GM18511 (cell line): ENCODE results near the gene ZBTB8OS.
"Not testable (repeated sequence)": the region's sequence is repeated elsewhere in the genome, so short reads cannot be mapped to it uniquely, and the experiment has no call there.

Experiments used
- ATAC-seq: cut with Tn5 transposase; IDR thresholded peaks from one replicate; pipeline ENCODE4 v1.9.1; 2021; ENCODE audit warnings: mild to moderate bottlenecking, moderate library complexity; ENCODE audit not compliant: unreplicated experiment

Gene ZBTB8OS

DNA sequence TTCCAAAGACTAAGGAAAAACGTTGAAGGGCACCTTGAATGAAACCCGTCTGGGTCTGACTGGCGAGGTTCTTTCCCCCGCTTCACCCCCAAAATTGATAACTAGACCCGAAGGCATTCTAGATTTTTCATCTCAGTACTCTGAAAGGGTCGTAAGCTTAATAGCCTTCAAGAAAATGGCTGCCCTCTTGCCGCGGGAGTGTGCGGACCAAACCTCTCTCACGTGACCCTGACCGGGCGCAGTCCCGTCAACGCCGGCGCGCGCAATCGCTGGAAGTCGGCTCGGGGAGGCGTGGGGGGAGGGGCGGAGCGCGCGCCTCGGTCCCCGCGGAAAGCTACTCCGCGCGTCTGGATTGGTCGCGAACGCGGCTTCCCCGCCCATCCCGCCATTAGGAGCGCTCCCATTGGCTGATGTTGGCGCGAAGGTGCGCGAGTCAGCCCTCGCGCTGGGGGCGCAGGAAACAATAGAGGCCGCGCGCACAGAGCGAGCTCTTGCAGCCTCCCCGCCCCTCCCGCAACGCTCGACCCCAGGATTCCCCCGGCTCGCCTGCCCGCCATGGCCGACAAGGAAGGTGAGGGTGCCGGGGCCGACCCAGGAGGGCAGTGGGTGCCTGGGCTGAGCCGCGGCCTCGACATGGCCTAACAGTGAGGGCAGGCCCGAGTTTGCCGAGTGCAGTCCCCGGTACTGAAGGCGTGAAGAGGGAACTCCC, 556 bp upstream of the ZBTB8OS start, which contains the start of gene RBBP4:
TSS of gene RBBP4 (plus strand) at position 457 of the 709 bp plus-strand sequence. CDS start at position 556, 99 bp downstream.
- peak; percentile 81 for ATAC-seq

DNA sequence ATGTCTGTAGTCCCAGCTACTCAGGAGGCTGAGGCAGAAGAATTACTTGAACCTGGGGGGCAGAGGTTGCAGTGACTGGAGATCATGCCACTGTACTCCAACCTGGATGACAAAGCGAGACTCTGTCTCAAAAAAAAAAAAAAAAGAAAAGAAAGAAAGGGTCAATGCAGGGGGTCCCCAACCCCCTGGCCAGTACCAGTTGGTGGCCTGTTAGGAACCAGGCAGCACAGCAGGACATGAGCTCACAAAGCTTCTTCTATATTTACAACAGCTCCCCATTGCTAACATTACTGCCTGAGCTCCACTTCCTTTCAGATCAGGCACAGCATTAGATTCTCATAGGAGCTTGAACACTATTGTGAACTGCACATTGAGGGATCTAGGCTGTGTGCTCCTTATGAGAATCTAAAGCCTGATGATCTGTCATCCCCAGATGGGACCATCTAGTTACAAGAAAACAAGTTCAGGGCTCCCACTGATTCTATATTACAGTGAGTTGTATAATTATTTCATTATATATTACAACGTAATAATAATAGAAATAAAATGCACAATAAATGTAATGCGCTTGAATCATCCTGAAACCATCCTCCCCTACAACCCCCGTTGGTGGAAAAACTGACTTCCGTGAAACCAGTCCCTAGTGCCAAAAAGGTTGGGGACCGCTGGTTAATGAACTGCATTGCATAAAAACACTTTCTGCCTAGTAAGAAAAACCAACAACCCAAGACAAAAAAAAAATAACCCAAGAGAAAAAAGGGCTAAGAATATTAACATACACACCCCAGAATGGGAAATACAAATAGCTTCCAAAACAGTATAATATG, 2.8 kb downstream of the ZBTB8OS start:
- ATAC-seq, result no peak

DNA sequence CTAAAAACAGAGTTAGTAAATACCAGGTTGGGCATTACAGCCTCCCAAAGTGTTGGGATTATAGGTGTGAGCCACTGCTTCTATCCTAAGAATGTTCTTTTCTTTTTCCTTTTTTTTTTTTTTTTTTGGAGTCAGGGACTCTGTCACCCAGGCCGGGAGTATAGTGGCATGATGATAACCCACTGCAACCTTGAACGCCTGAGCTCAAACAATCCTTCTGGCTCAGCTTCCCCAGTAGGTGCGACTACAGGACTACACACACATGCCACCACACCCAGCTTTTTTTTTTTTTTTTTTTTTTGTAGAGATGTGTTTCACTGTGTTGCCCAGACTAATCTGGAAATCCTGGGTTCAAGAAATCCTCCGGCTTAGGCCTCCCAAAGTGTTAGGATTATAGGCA, 5.9 kb downstream of the ZBTB8OS start:
- ATAC-seq, result no peak

DNA sequence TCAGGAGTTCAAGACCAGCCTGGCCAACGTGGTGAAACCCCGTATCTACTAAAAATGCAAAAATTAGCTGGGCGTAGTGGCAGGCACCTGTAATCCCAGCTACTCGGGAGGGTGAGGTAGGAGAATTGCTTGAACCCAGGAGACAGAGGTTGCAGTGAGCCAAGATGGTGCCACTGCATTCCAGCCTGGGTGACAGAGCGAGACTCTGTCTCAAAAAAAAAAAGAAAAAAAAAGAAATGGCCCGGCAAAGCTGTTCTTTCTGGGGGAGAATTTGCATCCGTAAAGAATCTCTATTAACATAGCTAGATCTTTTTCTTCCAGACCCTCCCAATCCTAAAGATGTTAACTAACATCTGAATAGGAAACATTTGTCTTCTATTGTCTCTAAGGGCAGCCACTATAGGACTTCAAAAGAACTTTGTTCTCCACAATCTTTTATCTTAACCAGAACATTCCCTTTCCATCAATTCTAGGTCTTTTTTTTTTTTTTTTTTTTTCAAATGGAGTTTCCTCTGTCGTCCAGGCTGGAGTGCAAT, 8.0 kb downstream of the ZBTB8OS start:
- not testable (repeated sequence) for ATAC-seq

DNA sequence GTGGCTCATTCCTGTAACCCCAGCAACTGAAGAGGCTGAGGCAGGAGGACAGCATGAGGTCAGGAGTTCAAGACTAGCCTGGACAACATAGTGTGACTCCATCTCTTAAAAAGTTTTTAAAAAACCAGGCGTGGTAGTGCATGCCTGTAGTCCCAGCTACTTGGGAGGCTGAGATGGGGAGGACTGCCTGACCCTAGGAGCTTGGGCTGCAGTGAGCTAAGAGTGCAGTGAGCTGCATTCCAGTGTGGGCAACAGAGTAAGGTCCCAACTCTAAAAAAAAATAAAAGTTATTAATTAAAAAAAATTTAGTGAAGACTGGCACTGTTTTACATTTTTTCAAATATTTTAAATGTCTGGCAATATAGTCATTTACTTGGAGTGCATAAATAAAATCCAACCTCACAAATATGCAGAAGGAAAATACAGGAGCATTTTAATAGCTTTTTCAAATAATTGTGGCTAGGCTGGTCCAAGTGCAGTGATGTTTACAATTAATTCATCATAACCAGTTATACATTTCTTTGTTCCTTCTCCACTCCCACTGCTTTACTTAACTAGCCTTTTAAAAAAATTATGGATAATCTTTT, 10.8 kb downstream of the ZBTB8OS start:
- no peak for ATAC-seq

DNA sequence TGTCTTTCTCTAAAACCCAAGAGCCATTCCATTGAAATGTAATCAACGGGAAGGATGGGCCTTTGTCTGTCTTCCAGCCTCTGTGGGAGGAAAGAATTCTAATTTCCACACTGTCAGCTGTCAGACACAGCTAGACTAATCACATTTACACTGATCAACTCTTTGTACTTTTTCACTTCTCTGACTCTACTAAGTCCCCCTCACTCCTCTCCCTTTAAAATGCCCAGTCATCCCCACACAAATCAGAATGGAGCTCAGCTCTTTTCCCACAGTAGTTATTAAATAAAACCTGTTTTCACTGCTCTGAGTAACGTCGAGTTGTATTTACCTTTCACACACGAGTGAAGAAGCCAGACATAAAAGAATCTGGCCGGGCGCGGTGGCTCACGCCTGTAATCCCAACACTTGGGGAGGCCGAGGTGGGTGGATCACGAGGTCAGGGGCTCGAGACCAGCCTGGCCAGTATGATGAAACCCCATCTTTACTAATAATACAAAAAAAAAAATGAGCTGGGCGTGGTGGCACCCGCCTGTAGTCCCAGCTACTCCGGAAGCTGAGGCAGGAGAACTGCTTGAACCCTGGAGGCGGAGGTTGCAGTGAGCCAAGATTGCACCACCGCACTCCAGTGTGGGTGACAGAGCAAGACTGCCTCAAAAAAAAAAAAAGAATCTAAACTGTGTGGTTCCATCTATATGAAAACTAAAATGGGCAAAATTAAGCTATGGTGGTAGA, 13.3 kb downstream of the ZBTB8OS start:
- ATAC-seq, result no peak

DNA sequence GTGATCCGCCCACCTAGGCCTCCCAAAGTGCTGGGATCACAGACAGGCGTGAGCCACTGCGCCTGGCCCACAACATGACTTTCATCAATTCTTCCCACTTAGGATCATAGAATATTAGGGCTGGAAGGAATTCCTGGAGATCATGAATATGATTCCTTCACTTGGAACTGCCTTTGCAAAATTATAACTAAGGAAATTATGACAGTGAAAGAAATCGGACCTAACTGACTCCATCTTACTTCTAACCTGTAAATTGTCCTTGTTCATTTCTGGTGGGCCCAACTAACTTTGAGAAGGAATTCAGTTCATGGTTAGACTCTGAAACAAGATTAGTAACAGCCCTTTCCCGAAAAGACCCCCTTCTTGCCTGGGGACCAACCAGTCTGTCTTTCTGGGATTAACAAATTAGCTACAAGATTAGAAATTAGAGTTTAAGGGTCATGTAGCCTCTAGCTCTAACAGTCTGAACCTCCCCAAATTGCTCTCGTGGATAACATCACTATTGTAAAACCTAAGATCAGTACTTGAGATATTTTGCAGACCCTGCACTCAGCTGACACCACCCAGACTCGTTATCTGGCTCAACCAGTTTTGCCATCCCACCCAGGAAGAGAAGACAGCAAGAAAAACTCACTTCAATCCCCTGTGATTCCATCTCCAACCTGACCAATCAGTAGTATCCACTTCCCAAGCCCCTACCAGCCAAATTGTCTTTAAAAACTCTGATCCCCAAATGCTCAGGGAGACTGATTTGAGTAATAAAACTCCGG, 14.7 kb downstream of the ZBTB8OS start:
- no peak for ATAC-seq

DNA sequence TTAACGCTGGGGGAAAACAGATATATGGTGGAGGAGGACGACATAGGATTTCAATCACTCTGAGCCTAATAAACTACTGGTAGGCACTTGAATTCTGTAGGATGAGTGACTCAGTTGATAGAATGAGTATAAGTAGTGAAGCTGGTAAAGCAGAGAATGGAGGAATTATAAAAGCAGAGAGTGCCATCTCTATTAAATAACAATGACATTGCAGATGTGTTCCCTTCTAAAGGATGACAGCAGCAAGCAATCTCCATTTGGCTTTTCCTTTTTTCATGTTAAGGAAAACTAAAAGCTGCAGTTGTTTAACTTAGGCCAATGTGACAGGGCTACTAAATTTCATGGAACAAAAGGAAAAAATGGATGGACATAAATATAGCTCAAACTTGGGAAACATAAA, 17.5 kb downstream of the ZBTB8OS start:
- ATAC-seq, result no peak

DNA sequence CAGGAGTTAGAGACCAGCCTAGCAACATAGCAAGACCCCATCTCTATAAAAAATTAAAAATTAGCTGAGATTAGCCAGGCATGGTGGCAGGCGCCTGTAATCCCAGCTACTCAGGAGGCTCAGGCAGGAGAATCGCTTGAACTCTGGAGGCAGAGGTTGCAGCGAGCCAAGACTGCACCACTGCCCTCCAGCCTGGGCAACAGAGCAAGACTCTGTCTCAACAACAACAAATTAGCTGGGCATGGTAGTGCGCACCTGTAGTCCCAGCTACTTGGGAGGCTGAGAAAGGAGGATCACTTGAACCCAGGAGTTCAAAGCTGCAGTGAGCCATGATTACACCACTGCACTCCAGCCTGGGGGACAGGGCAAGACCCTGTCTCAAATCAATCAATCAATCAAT, 20.2 kb downstream of the ZBTB8OS start:
- ATAC-seq, result not testable (repeated sequence)

DNA sequence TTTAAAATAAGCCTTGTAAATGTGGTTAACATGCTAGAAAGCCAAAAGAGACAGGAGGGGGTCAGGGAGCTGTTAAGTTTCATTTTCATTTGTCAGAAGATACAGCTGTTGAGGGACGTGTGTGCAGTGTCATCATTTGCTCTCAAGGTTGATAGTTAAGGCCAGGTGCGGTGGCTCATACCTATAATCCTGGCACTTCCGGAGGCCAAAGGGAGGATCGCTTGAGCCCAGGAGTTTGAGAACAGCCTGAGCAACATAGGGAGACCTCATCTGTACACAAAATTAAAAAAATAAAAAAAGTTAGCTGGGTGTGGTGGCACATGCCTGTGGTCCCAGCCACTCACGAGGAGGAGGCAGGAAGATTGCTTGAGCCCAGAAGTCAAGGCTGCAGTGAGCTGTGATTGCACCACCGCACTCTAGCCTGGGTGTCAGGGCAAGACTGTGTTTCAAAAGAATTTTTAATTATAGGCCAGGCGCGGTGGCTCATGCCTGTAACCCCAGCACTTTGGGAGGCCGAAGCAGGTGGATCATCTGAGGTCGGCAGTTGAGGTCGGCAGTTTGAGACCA, 22.7 kb downstream of the ZBTB8OS start:
- peak; percentile 78 for ATAC-seq

DNA sequence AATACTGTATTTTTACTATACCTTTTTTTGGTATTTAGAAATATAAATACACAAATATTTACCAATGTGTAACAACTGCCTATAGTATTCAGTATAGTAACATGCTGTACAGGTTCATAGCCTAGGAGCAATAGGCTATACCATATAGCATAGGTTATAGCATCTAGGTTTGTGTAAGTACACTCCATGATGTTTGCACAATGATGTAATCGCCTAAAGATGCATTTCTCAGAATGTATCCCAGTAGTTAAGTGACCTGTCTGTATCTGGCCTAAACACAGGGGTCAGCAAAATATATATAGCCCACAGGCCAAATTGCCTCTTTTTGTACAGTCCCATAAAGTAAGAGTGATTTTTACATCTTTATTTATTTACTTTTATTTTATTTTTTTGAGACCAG, 24.2 kb downstream of the ZBTB8OS start:
- ATAC-seq, result no peak

DNA sequence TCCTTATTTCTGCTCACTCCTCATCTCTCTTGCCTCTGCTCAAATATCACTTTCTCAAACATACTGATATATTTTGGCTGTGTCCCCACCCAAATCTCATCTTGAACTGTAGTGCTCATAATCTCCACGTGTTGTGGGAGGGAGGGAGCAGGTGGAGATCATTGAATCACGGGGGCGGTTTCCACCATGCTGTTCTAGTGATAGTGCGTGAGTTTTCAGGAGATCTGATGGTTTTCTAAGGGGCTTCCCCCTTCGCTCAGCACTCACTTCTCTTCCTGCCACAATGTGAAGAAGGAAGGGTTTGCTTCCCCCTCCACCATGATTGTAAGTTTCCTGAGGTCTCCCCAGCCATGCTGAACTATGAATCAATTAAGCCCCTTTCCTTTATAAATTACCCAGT, 26.6 kb downstream of the ZBTB8OS start:
- ATAC-seq, result no peak

DNA sequence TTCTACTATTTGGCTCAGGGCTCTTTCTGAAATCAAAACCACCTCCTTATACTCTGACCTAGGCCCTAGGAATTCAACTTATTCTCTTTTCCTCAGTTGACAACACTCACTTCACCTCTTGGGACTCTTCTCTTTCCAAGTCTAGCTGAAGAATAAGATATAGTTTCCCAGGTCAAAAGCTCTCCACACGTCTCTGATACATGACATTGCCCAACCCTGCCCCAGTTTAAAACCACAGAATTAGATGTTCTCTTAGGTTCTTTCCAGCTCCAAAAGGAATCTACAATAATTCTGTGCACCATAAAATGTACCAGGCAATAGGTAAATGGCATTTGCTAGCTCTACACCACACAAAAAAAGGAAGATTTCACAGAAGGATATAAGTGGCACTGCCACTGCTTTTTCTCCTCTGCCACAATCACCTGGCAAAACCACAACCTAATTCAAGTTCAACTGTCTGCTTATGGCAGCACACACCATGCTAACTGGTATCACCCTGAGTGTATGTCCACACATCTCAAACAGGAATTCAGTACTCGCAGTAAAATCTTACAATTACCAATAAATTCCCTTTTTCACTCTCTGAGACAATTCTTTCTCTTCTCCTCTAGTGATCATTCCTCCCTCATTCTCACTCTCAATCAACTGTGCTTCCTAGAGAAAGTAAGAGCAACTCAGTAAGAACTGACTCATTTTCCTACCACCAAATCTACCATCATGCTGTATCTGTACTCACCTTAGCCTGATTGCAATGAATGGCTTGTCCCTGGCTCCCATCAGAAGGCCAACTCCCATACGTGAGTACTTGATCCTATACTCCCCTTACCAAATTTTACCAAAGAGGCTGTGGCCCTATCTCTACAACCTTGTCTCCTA, 27.3 kb downstream of the ZBTB8OS start:
- ATAC-seq, result no peak

DNA sequence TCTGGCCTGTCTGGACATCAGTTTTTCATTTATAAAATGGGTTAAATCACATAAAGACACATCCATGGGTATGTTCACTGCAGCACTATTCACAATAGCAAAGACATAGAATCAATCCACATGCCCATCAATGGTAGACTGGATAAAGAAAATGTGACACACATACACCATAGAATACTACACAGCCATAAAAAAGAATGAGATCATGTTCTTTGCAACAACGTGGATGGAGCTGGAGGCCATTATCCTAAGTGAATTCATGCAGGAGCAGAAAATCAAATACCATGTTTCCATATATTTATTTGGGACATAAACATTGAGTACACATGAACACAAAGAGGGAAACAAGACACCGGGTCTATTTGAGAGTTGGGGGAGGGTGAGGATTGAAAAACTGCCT, 28.1 kb downstream of the ZBTB8OS start:
- no peak for ATAC-seq

DNA sequence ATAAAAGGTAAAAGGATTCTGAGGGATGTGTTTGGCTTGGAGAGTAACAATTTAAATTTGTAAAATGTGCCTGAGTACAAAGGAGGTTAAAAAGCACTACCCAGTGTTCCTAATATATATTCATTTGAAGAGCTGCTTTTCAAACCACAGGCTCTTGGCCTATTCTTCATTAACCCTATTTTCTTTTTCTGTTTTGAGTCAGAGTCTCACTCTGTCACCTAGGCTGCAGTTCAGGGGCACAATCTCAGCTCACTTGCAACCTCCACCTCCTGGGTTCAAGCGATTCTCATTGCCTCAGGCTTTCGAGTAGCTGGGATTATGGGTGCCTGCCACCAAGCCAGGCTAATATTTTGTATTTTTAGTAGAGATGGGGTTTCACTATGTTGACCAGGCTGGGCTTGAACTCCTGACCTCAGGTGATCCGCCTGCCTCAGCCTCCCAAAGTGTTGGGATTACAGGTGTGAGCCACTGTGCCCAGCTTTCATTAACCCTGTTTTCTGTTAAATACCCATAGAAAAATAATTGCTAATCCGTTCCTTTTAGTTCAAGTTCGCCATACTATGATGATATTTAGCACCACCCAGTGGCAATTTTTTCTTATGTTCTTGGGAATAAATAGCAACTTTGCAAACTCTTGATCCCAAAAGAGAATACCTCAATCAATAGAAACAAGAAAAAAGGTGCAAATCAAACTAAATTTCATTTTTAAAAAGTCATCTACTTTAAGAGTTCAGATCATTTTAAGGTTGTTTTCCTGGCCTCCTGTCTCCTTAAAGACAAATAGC, 30.5 kb downstream of the ZBTB8OS start:
- ATAC-seq, result peak; percentile 80

DNA sequence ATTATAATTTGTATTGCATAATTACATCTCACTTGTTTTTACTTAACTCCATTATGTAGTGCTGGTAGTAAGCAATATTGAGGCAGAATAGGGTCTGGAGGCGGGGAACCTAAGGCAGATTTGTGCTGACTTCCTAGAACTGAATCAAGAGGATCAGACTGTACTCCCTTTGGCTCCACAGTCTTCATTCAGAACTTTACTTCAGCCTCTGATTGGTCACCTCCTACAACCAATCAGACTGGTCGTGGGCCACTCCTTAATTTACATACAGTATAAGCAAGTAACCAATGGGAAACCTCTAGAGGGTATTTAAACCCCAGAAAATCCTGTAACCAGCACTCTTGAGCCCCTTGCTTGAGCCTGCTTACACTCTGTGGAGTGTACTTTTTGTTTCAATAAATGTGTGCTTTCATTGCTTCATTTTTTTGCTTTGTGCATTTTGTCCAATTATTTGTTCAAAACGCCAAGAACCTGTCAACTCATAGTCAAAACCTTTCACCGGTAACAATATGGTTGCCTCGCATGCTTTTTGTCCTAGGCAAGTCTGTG, 31.6 kb downstream of the ZBTB8OS start:
- ATAC-seq, result no peak

DNA sequence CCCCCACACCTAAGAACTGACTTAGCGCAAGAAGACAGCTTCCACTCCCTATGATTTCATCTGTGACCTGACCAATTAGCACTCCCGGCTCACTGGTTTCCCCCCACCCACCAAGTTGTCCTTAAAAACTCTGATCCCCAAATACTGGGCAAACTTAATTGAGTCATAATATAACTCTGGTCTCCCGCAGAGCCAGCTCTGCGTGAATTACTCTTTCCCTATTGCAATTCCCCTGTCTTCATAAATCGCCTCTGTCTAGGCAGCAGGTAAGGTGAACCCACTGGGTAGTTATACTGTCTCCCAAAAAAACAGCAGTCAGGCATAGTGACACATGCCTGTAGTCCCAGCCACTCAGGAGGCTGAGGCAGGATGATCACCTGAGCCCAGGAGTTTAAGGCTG, 36.9 kb downstream of the ZBTB8OS start:
- ATAC-seq, result no peak
